H1 (cell line): Measurements from ENCODE around the gene TLL1. TPM values are rescaled to one million over a fixed set of nuclear protein-coding genes. Genes with fewer than 3 reads are reported as not detected.

Source experiments
- CTCF ChIA-PET: fragments of 300-600 bp; sonication (Branson Sonifier 250); formaldehyde crosslinking; loops from one replicate; lab custom pipeline; 2021; ENCODE audit not compliant: partially characterized antibody; lab: Charles Lee
- POLR2A ChIA-PET: fragments of 300-600 bp; sonication (Branson Sonifier 250); formaldehyde crosslinking; loops from one replicate; lab custom pipeline; 2021; ENCODE audit warnings: inconsistent platforms; ENCODE audit not compliant: partially characterized antibody; lab: Charles Lee
- DNase-seq, 2 experiments: peaks; one replicate each; pipeline versions ENCODE4 v3.0.0 to v3.0.0-alpha.2; 2010 to 2022; ENCODE audit warnings: low spot score in 2 of 2, low read depth in 1 of 2, mixed read lengths in 1 of 2
- FAIRE-seq: peaks from 2 replicates; lab custom pipeline; 2011; peaks lifted over from hg19 to GRCh38; lab: Jason Lieb, UNC
- H2AFZ ChIP-seq: 2 replicates; pipeline ENCODE4 v1.8.1; 2012; ENCODE audit warnings: low read length, inconsistent platforms
- H2AK5ac ChIP-seq: 2 replicates; pipeline ENCODE4 v1.6.1; 2013; ENCODE audit warnings: low read depth, low read length
- H2BK120ac ChIP-seq: replicated peaks from 2 replicates; pipeline ENCODE3; 2013; ENCODE audit warnings: low read depth, low read length, inconsistent platforms
- H2BK12ac ChIP-seq: 2 replicates; pipeline ENCODE4 v1.6.1; 2013; ENCODE audit warnings: low read depth, low read length
- H2BK15ac ChIP-seq: 2 replicates; pipeline ENCODE4 v1.6.1; 2013; ENCODE audit warnings: low read length
- H2BK20ac ChIP-seq: 2 replicates; pipeline ENCODE4 v1.6.1; 2013; ENCODE audit warnings: low read length
- H2BK5ac ChIP-seq: 2 replicates; pipeline ENCODE4 v1.6.1; 2013; ENCODE audit warnings: low read depth, low read length
- H3K14ac ChIP-seq: 2 replicates; pipeline ENCODE4 v1.6.1; 2013; ENCODE audit warnings: inconsistent platforms; ENCODE audit not compliant: insufficient read length
- H3K18ac ChIP-seq: 2 replicates; pipeline ENCODE4 v1.6.1; 2013; ENCODE audit warnings: low read length; ENCODE audit errors: extremely low read depth
- H3K23ac ChIP-seq: 2 replicates; pipeline ENCODE4 v1.6.1; 2013; ENCODE audit warnings: inconsistent platforms; ENCODE audit not compliant: insufficient read length
- H3K23me2 ChIP-seq: 2 replicates; pipeline ENCODE4 v1.6.1; 2013; ENCODE audit warnings: low read depth, low read length
- H3K27ac ChIP-seq: 2 replicates; pipeline ENCODE4 v1.6.1; 2011; ENCODE audit warnings: low read depth, low read length, inconsistent platforms
- H3K27me3 ChIP-seq, 4 experiments: replicated peaks in 1 of 4; 1 replicate in 1 of 4; 2 replicates in 3 of 4; pipeline versions ENCODE4 v1.6.1 to v1.8.1; 2011 to 2013; ENCODE audit warnings: low read length in 3 of 4, mild to moderate bottlenecking in 3 of 4, inconsistent platforms in 2 of 4, mixed read lengths in 2 of 4, moderate library complexity in 1 of 4; ENCODE audit not compliant: control insufficient read depth in 3 of 4, insufficient read depth in 3 of 4; ENCODE audit errors: extremely low read depth in 1 of 4
- H3K36me3 ChIP-seq, 4 experiments: 2 replicates each; pipeline versions ENCODE4 v1.6.1 to v1.8.1; 2011 to 2013; ENCODE audit warnings: mild to moderate bottlenecking in 4 of 4, low read length in 3 of 4, moderate library complexity in 2 of 4, control low read depth in 1 of 4, inconsistent platforms in 1 of 4; ENCODE audit not compliant: insufficient read depth in 4 of 4, control insufficient read depth in 2 of 4
- H3K4ac ChIP-seq: replicated peaks from 2 replicates; pipeline ENCODE3; 2013; ENCODE audit warnings: low read length, low read depth, mixed read lengths, inconsistent platforms; ENCODE audit not compliant: insufficient read length
- H3K4me1 ChIP-seq, 4 experiments: replicated peaks in 1 of 4; 1 replicate in 1 of 4; 2 replicates in 3 of 4; pipeline versions ENCODE4 v1.6.1 to v1.8.1; 2011 to 2013; ENCODE audit warnings: low read length in 3 of 4, inconsistent platforms in 2 of 4, mixed read lengths in 1 of 4; ENCODE audit not compliant: insufficient read depth in 4 of 4, control insufficient read depth in 3 of 4
- H3K4me2 ChIP-seq, 2 experiments: 2 replicates each; pipeline versions ENCODE4 v1.6.1 to v1.8.1; 2011 to 2013; ENCODE audit warnings: low read depth in 2 of 2, low read length in 2 of 2, control low read depth in 1 of 2, inconsistent platforms in 1 of 2, mild to moderate bottlenecking in 1 of 2; ENCODE audit not compliant: insufficient read depth in 1 of 2
- H3K4me3 ChIP-seq, 4 experiments: fragments of 200-600, 300-600 bp in 1 of 4; sonication (generic), shearing (Covaris generic), sonication (Bioruptor Twin) in 1 of 4; 2 replicates each; pipeline versions ENCODE4 v1.5.1 to v1.8.1; 2011 to 2016; ENCODE audit warnings: low read length in 4 of 4, low read depth in 3 of 4, control low read depth in 2 of 4, inconsistent platforms in 2 of 4, mild to moderate bottlenecking in 2 of 4, mixed read lengths in 1 of 4, moderate library complexity in 1 of 4; ENCODE audit not compliant: insufficient read depth in 2 of 4; ENCODE audit errors: extremely low read depth in 1 of 4
- H3K56ac ChIP-seq: replicated peaks from 2 replicates; pipeline ENCODE3; 2013; ENCODE audit warnings: low read depth, mild to moderate bottlenecking, mixed read lengths, low read length, inconsistent platforms; ENCODE audit not compliant: insufficient read length
- H3K79me1 ChIP-seq: 2 replicates; pipeline ENCODE4 v1.6.1; 2013; ENCODE audit warnings: low read depth, low read length, control low read depth
- H3K79me2 ChIP-seq, 2 experiments: 2 replicates each; pipeline versions ENCODE4 v1.6.1 to v1.8.1; 2012 to 2013; ENCODE audit warnings: low read length in 2 of 2, mild to moderate bottlenecking in 2 of 2, inconsistent platforms in 1 of 2; ENCODE audit not compliant: insufficient read depth in 2 of 2, control insufficient read depth in 1 of 2
- H3K9ac ChIP-seq, 4 experiments: replicated peaks in 1 of 4; 1 replicate in 1 of 4; 2 replicates in 3 of 4; pipeline versions ENCODE4 v1.6.1 to v1.8.1; 2011 to 2013; ENCODE audit warnings: low read depth in 3 of 4, low read length in 3 of 4, control low read depth in 2 of 4, mild to moderate bottlenecking in 2 of 4, moderate library complexity in 2 of 4, inconsistent platforms in 1 of 4; ENCODE audit errors: extremely low read depth in 1 of 4
- H3K9me3 ChIP-seq, 2 experiments: 2 replicates each; pipeline versions ENCODE4 v1.6.1 to v1.8.1; 2012 to 2013; ENCODE audit warnings: mild to moderate bottlenecking in 2 of 2, moderate library complexity in 2 of 2, control low read depth in 1 of 2, inconsistent platforms in 1 of 2, low read depth in 1 of 2, low read length in 1 of 2, mixed read lengths in 1 of 2; ENCODE audit not compliant: insufficient read depth in 2 of 2
- H4K20me1 ChIP-seq, 2 experiments: replicated peaks in 1 of 2; 2 replicates each; pipeline versions ENCODE3 to v1.8.1; 2011 to 2013; ENCODE audit warnings: inconsistent platforms in 2 of 2, low read length in 2 of 2, mild to moderate bottlenecking in 1 of 2; ENCODE audit not compliant: insufficient read depth in 2 of 2, control insufficient read depth in 1 of 2
- H4K5ac ChIP-seq: 2 replicates; pipeline ENCODE4 v1.6.1; 2013; ENCODE audit warnings: low read length, low read depth, mixed read lengths, inconsistent platforms; ENCODE audit not compliant: insufficient read length
- H4K8ac ChIP-seq: 2 replicates; pipeline ENCODE4 v1.8.0; 2013; ENCODE audit warnings: mild to moderate bottlenecking, moderate library complexity, low read length, inconsistent platforms; ENCODE audit not compliant: insufficient read depth; ENCODE audit errors: extremely low read depth
- H4K91ac ChIP-seq: replicated peaks from 2 replicates; pipeline ENCODE3; 2013; ENCODE audit warnings: low read length, mixed read lengths, inconsistent platforms; ENCODE audit not compliant: insufficient read length
- EP300 ChIP-seq, 2 experiments: IDR thresholded peaks; 1 replicate in 1 of 2; 2 replicates in 1 of 2; pipeline ENCODE4 v1.6.1; 2011 to 2012; ENCODE audit warnings: low read depth in 2 of 2, low read length in 2 of 2, mild to moderate bottlenecking in 2 of 2, borderline replicate concordance in 1 of 2, inconsistent platforms in 1 of 2, moderate library complexity in 1 of 2
- FOSL1 ChIP-seq: IDR thresholded peaks from 2 replicates; pipeline ENCODE4 v1.6.1; 2011; ENCODE audit warnings: mild to moderate bottlenecking, low read depth, low read length, moderate library complexity; ENCODE audit not compliant: insufficient read depth
- HDAC6 ChIP-seq: IDR thresholded peaks from one replicate; pipeline ENCODE4 v1.7.1; 2012; ENCODE audit warnings: low read depth, mild to moderate bottlenecking, inconsistent platforms, low read length, moderate library complexity
- KDM1A ChIP-seq: fragments of 200-600, 300-600 bp; sonication (generic); IDR thresholded peaks from 2 replicates; pipeline ENCODE4 v1.7.1; 2016; ENCODE audit warnings: mild to moderate bottlenecking, low read length, borderline replicate concordance
- KDM5A ChIP-seq: fragments of 200-600 bp; IDR thresholded peaks from 2 replicates; pipeline ENCODE4 v1.7.1; 2012; ENCODE audit warnings: mild to moderate bottlenecking, low read length, inconsistent platforms, mixed read lengths
- NANOG ChIP-seq: IDR thresholded peaks from 2 replicates; pipeline ENCODE4 v1.6.1; 2011; ENCODE audit warnings: low read length, low read depth, mild to moderate bottlenecking, inconsistent platforms; ENCODE audit not compliant: insufficient read depth, poor library complexity, severe bottlenecking
- SIN3A ChIP-seq, 2 experiments: IDR thresholded peaks in 1 of 2; conservative IDR thresholded peaks in 1 of 2; 2 replicates each; pipeline ENCODE4 v1.6.1; 2011 to 2012; ENCODE audit warnings: low read length in 2 of 2, improper control_type of control experiment in 1 of 2, low read depth in 1 of 2, mild to moderate bottlenecking in 1 of 2
- SIX5 ChIP-seq: IDR thresholded peaks from 2 replicates; pipeline ENCODE4 v1.6.1; 2011; ENCODE audit warnings: mild to moderate bottlenecking, low read depth, low read length
- SP1 ChIP-seq: IDR thresholded peaks from 2 replicates; pipeline ENCODE4 v1.6.1; 2011; ENCODE audit warnings: low read depth, low read length
- WGBS, 2 experiments: shearing (Covaris generic) in 1 of 2; methylation state at CpG; one replicate each; pipeline versions ENCODE4 v1.1.6 to v1.1.7; 2013 to 2015; ENCODE audit warnings: low lambda C conversion rate in 2 of 2, mixed read lengths in 2 of 2, inconsistent platforms in 1 of 2, low coverage in 1 of 2, missing lambda C conversion rate in 1 of 2; ENCODE audit not compliant: insufficient replicate concordance in 2 of 2, insufficient coverage in 1 of 2, insufficient read length in 1 of 2; ENCODE audit errors: extremely low coverage in 1 of 2, missing lambda C conversion rate in 1 of 2; 5-methylcytosine and 5-hydroxymethylcytosine counted together
- polyA plus RNA-seq, 7 experiments: library from polyadenylated mRNA; depleted of rRNA in 3 of 7; stranded (reverse) in 5 of 7; unstranded in 2 of 7; fragments of >200 nt in 5 of 7; fragments of 200-250 nt in 2 of 7; gene quantifications; 1 replicate in 5 of 7; 2 replicates in 1 of 7; 4 replicates in 1 of 7; pipeline versions ENCODE4 v1.2.1 to v1.2.3, GENCODE V29; 2011 to 2013; ENCODE audit warnings: missing spikeins in 2 of 7, mixed read lengths in 2 of 7
- total RNA-seq: library from RNA; stranded (reverse); fragmentation: NEBNext Ultra II Directional; extraction: Animal tissue kit (Norgen Biotek cat#: 25700); gene quantifications from 2 replicates; pipeline ENCODE4 v1.2.1, GENCODE V29; 2021
- TF ChIP-seq, protein P1 (sequence below): IDR thresholded peaks from 2 replicates; pipeline ENCODE4 v1.6.1; 2012; ENCODE audit warnings: inconsistent platforms
- TF ChIP-seq, protein P2 (sequence below): IDR thresholded peaks from 2 replicates; pipeline ENCODE4 v1.6.1; 2011; ENCODE audit warnings: low read length, improper control_type of control experiment

Gene TLL1
- total and polyA plus RNA-seq, 2 of the 8 experiments (the other 6 are each of a cell fraction or from before 2014, with no cell fraction given) = 0.18 to 1.1 TPM

DNA sequence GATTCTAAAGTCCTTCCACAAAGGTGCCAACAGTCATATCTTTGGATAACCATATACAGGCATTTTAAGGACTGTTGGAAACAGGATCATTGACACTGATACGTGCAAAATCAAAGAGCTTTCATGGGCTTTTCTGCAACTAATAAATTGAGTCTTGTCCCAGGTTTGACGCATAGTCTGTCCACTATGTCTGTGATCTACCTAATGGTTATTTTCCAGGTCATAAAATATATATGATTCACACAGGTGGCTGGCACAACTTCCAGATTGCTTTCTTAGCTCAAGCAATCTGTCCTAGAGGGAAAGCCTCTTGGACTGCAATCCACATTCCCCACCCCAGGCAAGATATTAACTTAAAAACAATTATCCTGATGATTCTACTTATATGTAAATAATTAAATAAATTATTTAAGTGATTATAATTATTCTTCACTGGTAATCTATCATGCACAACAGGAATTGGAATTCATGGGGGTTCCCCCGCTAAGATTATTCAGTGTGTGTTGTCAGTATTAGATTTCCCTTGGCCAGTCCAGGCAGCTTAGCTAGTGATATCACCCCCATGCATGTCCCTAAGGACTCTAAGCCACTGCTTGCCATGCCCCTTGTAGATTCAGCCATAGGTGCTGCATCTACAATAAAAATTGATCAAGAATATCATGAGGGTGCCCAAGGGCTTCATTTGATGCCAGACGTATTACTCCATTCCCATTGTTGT is 97.8 kb downstream of the TLL1 start:
- no peaks in the 10 kb centered on the region for H3K23me2 ChIP-seq
- H3K79me1 ChIP-seq = no peaks in the 10 kb centered on the region
- H3K27ac ChIP-seq = no peak overlapping the region
- H2BK12ac ChIP-seq = no peak overlapping the region
- no peak overlapping the region for H2AFZ ChIP-seq
- no peak for FAIRE-seq
- POLR2A ChIA-PET = no interaction called here
- H2BK15ac ChIP-seq = no peak overlapping the region
- H3K18ac ChIP-seq = no peak overlapping the region
- no peak overlapping the region for H3K14ac ChIP-seq
- H4K20me1 ChIP-seq = no peaks in the 10 kb centered on the region
- no peak overlapping the region for H4K91ac ChIP-seq
- no peak overlapping the region for H3K56ac ChIP-seq
- H2BK120ac ChIP-seq = no peak overlapping the region
- H3K4me3 ChIP-seq = no peak overlapping the region
- H2AK5ac ChIP-seq = no peak overlapping the region
- H3K27me3 ChIP-seq = no peaks in the 10 kb centered on the region
- H2BK20ac ChIP-seq = no peak overlapping the region
- peaks cover 3 to 6% of the 10 kb centered on the region in 2 experiments; a peak in 1 of 4 replicates for H3K9me3 ChIP-seq
- no peak overlapping the region for H2BK5ac ChIP-seq
- H3K36me3 ChIP-seq = no peaks in the 10 kb centered on the region
- H3K4ac ChIP-seq = no peak overlapping the region
- TF ChIP-seq KDM5A (no peak), FOSL1 (no peak), NANOG (no peak), HDAC6 (no peak), SIN3A (conservative IDR thresholded peaks at IDR 0.05 in 1 of 2, IDR thresholded peaks at IDR 0.05 in 1 of 2; ENCODE audit: low read depth in 1 of 2, low read length in 2 of 2) (no peak), EP300 (IDR thresholded peaks at IDR 0.05; ENCODE audit: borderline replicate concordance in 1 of 2, low read depth in 2 of 2, low read length in 2 of 2) (no peak), SP1 (no peak), SIX5 (no peak), KDM1A (no peak)
- TF ChIP-seq, protein P1, sequence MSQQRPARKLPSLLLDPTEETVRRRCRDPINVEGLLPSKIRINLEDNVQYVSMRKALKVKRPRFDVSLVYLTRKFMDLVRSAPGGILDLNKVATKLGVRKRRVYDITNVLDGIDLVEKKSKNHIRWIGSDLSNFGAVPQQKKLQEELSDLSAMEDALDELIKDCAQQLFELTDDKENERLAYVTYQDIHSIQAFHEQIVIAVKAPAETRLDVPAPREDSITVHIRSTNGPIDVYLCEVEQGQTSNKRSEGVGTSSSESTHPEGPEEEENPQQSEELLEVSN = no peak
- TF ChIP-seq, protein P2, sequence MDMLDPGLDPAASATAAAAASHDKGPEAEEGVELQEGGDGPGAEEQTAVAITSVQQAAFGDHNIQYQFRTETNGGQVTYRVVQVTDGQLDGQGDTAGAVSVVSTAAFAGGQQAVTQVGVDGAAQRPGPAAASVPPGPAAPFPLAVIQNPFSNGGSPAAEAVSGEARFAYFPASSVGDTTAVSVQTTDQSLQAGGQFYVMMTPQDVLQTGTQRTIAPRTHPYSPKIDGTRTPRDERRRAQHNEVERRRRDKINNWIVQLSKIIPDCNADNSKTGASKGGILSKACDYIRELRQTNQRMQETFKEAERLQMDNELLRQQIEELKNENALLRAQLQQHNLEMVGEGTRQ = no peak
- H3K79me2 ChIP-seq = no peaks in the 10 kb centered on the region
- DNase-seq = no peak
- no peak overlapping the region for H3K4me2 ChIP-seq
- no peak overlapping the region for H3K23ac ChIP-seq
- no peaks in the 10 kb centered on the region for H3K4me1 ChIP-seq
- CTCF ChIA-PET = no interaction called here
- no peak overlapping the region for H3K9ac ChIP-seq
- WGBS, 2 experiments = 99% methylated on average over 4 of the region's 4 CpGs; no CpG with 5 or more reads in 1 of the 2 experiments
- no peak overlapping the region for H4K5ac ChIP-seq
- no peak overlapping the region for H4K8ac ChIP-seq
